ENCODE measurements around the gene ITGB1BP1. TPM values are rescaled to one million over a fixed set of nuclear protein-coding genes. Genes with fewer than 3 reads are reported as not detected.

Gene ITGB1BP1
- total RNA-seq, 4 donors from 2014 or later = 159 to 345 (median 224) TPM

DNA sequence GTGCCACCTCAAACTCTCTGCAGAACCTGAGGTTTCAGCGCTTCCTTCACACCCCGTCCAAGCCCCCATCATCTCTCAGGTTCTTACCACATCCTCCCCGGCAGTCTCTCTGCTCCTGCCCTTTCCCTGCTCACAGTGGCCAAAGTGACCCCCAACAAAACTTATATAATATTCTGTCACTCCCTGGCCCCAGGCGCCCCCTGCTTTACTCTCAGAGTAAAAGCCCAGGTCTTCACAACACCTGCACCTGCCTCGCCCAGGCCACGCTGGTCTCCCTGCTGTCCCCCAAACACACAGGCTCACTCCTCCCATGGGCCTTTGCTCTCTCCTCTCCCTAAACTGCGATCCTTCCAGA is 6.4 kb downstream of the ITGB1BP1 start:
- TF ChIP-seq, protein P1, sequence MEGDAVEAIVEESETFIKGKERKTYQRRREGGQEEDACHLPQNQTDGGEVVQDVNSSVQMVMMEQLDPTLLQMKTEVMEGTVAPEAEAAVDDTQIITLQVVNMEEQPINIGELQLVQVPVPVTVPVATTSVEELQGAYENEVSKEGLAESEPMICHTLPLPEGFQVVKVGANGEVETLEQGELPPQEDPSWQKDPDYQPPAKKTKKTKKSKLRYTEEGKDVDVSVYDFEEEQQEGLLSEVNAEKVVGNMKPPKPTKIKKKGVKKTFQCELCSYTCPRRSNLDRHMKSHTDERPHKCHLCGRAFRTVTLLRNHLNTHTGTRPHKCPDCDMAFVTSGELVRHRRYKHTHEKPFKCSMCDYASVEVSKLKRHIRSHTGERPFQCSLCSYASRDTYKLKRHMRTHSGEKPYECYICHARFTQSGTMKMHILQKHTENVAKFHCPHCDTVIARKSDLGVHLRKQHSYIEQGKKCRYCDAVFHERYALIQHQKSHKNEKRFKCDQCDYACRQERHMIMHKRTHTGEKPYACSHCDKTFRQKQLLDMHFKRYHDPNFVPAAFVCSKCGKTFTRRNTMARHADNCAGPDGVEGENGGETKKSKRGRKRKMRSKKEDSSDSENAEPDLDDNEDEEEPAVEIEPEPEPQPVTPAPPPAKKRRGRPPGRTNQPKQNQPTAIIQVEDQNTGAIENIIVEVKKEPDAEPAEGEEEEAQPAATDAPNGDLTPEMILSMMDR (IDR thresholded peaks at IDR 0.05; ENCODE audit: low read depth) = no peak

DNA sequence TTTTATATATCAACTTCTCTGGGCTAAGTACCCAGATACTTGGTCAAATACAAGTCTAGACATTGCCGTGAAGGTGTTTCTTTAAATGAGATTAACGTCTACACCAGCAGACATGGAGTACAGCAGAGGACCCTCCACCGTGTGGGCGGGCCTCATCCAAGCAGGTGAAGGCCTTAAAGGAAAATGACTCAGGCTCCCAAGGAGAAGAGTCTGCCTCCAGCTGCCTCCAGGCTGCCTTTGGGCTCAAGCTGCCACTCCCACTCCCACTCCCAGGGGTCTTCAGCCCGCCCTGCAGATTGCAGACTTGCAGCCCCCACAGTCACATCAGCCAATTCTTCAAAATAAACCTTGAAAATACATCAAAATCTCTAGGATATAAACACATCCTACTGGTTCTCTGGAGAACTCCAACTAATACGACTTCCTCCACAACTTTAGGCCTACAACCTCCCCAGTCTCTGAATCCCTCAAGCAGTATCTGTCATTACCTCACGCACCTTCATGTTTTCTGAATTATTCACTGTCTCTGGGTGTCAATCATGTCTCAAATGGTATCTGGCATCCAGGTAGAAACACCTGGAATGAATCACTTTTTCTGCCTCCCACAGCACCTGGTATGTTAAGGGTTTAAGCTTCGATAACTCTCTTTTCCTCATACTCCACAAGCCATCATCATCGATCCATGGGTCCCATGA is 6.9 kb downstream of the ITGB1BP1 start:
- TF ChIP-seq, protein P1 (IDR thresholded peaks at IDR 0.05; ENCODE audit: low read depth) = no peak

DNA sequence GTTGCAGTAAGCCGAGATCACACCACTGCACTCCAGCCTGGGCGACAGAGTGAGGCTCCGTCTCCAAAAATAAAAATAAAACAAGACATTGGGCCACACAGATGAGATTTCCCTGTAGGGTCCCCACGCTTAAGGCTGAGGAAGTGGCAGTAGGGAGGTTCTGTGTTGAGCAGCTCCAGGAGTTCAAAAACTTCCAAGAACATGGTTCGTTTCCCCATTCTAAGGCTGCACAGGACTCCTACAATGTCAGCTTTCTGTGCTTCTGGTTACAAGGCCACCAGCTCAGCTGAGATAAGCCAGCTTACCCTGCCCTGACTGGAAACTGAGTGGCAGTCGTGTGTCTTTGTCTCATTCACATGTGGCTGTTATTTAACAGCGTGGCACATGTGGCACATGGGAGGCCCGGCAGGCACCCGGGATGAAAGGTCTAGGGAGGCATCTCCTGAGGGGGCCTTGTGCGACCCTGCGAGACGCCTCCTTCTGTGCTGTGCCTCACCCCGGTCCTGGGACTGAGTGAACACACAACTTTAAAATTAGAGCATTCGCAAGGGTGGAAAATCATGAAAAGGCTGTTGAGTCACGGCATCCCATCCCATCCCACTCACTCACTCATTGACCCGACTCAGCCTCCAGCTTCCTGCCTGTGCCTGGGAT is 7.7 kb downstream of the ITGB1BP1 start:
- TF ChIP-seq, protein P1 (IDR thresholded peaks at IDR 0.05; ENCODE audit: low read depth) = no peak

DNA sequence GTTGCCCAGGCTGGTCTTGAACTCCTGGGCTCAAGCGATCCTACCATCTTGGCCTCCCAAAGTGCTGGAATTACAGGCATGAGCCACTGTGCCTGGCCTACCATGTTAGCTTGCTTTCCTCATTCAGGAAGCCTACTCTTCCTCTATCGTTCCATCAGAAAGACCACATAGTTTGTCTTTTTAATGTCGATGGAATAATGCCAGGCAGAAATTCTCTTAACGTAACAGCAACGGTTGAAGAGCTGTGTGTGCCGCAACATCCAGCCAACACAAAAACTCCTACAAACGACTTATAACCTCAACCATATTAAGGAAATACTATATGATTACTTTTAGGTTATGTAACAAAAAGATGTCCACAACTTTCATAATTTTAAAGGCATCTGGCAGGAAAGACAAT is 10.5 kb downstream of the ITGB1BP1 start:
- TF ChIP-seq, protein P1 (IDR thresholded peaks at IDR 0.05; ENCODE audit: low read depth) = no peak

DNA sequence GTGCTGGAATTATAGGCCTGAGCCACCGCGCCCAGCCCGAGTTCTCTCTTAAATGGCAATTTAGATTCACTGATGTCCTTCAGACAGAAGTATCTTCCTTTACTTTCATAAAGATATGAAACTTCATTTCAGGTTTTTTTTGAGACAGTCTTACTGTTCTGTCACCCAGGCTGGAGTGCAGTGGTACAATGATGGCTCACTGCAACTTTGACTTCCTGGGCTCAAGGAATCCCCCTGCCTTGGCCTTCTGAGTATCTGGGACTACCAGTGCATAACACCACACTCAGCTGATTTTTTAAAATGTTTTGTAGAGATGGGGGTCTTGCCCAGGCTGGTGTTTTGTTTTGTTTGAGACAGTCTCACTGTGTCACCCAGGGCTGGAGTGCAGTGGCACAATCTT is 13.2 kb downstream of the ITGB1BP1 start:
- TF ChIP-seq, protein P1 (IDR thresholded peaks at IDR 0.05; ENCODE audit: low read depth) = no peak

DNA sequence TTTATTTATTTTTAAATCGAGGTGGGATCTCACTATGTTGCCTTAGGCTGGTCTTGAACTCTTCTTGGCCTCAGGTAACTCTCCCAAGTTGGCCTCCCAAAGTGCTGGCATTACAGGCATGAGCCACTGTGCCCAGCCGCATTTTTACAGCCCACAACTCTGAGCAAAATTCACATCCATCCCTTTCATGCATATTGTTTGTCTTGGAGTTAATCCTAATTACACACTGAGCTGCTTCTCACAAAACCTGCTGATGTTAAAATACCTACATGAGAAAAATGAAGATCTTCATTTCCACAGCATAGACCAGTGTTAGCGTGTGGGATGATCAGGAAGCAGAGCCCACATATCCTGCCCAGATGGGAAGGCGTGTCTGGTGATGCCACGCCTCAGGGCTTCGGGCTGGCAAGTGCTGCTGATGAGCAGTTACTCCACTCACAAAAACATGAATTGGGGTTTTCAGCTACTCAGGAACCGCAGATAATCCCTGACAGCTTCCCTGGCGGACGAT is 14.6 kb downstream of the ITGB1BP1 start:
- TF ChIP-seq, protein P1 (IDR thresholded peaks at IDR 0.05; ENCODE audit: low read depth) = no peak

DNA sequence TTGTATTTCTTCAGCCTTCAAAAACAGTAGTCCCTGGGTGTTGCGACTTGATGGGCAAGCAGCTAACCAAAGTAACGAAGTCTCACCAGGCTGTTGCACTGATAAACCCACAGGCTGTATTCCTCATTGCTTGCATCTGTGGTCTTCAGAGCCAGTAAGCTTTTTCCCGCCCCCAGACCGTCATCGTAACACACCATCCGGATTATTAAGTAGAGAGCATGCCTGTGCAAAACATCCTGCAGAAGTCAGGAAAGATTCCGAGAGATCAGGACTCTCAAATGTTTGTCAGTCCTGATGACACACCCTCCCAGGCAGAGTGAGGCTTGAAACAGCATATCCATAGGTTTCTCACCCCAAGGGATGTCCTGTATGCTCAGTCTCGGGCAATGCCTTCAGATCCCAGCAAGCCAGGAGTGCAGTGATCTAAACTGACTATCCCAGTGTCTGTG is 15.9 kb downstream of the ITGB1BP1 start:
- TF ChIP-seq, protein P1 (IDR thresholded peaks at IDR 0.05; ENCODE audit: low read depth) = no peak
